GM20431 (cell line): ENCODE data around the gene TNS1.

Experiments
- in situ Hi-C: fragments of 300-500 bp; cut with MseI, MboI; formaldehyde crosslinking; loops from one replicate; pipeline ENCODE4 v1.15.0; 2020; ENCODE audit warnings: low sequenced_read_pairs; ENCODE audit not compliant: unreplicated experiment

The TNS1 gene

GRCh38 chr2:217861334-217861877 lies 141.4 kb downstream of the TNS1 start:
- in situ Hi-C loops = no loop called here

DNA sequence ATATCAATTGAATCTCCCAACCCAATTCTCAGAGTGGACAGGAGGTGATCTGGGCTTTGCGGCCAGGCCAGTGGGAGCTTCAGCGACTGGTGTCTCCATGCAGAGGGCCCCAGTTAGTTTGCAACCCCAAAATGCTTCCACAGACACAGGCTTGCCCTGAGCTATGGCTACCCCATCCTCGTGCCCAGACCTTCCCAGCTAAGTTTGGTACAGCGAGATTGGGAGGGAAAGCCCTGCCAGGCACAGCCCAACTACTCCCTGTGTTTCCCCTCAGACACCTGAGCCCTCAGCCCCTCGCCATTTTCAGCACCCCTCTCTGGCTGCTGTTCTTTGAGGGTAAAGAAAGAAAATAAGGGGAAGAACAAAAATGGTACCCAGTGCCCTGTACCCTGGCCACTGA lies 142.9 kb downstream of the TNS1 start:
- in situ Hi-C loops = no loop called here

DNA sequence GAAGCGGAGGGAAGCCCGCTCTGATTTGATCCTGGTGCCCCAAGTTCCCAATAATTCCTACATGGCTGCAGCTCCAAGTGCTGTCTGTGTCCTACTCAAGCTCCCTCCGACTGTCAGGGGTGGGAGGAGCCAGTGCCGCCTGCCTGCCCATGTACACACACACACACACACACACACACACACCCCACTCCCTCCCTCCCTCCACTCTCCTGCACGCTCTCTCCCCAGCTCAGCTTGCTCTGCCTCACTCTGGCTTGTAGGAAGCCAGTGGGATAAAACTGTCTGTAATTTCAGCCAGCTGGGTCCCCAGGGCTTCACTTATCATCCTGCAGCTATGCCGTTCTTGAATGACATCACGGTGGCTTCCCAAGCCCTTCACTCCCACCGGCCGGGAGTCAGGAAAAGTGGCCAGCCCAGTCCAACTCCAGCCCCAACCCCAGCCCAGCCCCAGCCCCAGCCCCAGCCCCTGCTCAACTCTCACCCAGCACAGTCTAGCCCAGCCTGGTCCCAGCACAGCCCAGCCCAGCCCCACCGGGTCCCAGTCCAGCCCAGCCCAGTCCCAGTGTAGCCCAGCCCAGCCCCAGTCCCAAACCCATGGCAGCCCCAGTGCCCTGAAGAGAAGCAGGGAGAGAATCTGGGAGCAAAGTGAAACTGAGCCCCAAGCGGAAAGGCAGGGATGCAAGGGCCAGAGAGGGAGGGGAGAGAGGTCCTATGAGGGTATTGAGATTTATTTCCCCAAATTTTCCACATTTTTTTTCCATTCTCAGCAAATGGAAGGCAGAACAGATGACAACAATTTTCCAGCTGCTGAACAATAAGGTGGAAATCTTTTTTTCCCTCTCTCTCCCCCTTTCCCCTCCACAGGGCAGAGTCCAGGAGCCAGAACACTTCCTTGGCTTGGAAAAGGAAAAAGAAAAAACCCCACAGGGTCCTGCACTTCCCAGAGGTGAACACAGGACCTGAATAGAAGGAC lies 144.0 kb downstream of the TNS1 start:
- in situ Hi-C loops = no loop called here

DNA sequence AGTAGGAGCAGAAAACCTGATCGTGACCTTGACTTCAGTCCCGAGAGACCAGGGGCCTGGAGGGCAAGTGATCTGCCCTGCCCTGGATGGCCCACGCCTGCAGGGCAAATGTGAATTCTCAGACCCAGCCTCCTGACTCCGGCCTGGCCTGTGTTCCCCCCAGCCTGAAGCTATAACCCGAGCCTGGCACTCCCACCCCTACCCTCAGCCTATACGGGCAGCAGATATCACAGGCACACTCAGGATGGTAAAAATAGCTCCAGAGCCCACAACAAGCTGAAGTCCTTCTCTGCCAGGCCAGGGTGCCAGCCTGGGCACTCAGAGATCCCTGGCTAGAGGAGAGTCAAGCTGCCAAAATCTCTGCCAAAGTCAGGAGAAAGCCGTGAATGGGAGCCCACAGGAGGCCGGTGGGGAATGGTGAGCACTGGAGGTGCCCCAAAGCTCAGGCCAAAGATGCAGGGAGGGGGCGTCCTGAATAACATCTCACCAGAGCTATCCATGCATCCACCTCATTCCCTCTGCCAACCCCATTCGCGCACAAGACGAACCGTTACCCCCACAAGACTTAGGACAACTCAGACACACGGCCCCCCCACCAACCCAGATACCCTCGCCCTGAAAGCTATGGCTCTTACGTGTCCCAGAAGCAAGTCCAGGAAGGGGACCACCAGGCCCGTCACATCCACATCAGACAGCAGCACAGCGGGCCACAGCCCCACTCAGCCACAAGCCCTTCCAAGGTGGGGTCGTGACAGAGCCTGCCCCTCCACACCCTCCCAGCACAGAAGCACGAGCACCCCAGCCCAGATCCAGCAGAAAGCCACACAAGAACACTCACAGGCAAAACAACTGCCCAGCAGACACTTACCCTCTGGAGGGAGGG lies 144.9 kb downstream of the TNS1 start:
- in situ Hi-C loops = no loop called here

GRCh38 chr2:217856871-217857270 lies 145.9 kb downstream of the TNS1 start:
- in situ Hi-C loops = no loop called here

DNA sequence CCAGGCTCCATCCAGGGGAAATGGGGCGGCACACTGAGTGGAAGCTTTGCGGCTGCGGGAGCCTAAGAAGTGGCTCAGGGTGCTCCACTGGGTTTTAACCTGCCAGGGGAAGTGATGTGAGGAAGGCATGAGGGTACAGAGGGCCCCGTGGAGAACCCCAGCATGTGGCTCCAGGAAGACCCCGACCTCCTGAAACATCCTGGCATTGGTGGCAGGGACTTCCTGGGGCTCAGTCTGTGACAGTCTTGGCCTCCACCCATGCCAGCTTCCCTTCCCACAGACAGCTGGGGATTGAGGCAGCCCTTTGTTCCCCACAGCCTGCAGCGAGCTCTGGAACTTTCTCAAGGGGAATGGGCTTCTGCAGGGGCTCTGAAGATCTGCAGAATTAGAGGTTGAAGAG lies 146.6 kb downstream of the TNS1 start:
- in situ Hi-C loops = no loop called here

- in situ Hi-C loops = no loop called here
Observed at GRCh38 chr2:217854684-217855420, 147.9 kb downstream of the TNS1 start.

GRCh38 chr2:217853961-217854360 lies 148.8 kb downstream of the TNS1 start:
- in situ Hi-C loops = no loop called here

DNA sequence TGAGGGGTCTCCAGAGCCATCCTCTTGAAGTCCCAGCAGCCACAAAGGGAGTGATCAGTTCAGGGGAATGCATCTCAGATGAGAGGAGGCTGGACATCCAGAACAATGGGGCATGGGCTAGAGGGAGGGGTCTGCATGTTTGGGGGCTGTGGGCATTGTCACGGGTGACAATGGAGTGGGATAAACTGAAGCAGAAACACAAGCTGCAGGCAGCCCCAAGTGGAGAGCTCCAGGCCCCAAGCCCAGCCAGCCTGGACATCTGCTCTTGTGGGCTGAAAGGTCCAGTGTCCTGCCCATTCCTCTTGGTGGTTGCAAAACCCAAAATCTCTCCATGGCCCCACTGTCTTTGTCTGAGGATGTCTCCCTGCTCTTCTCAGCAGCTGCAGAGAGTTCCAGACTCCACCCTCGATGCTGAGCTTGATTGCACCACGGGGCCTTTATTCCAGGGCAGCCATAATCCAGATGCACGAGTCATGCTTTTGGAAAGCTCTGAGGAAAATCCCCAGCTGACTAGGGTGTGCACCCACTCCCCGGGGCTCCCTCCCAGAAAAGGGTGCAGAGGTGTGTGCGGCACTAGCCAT lies 149.4 kb downstream of the TNS1 start:
- in situ Hi-C loops = no loop called here

- in situ Hi-C loops = no loop called here
Observed at GRCh38 chr2:217852555-217853211, 150.1 kb downstream of the TNS1 start.

GRCh38 chr2:217851191-217852020 lies 151.4 kb downstream of the TNS1 start:
- in situ Hi-C loops = no loop called here

DNA sequence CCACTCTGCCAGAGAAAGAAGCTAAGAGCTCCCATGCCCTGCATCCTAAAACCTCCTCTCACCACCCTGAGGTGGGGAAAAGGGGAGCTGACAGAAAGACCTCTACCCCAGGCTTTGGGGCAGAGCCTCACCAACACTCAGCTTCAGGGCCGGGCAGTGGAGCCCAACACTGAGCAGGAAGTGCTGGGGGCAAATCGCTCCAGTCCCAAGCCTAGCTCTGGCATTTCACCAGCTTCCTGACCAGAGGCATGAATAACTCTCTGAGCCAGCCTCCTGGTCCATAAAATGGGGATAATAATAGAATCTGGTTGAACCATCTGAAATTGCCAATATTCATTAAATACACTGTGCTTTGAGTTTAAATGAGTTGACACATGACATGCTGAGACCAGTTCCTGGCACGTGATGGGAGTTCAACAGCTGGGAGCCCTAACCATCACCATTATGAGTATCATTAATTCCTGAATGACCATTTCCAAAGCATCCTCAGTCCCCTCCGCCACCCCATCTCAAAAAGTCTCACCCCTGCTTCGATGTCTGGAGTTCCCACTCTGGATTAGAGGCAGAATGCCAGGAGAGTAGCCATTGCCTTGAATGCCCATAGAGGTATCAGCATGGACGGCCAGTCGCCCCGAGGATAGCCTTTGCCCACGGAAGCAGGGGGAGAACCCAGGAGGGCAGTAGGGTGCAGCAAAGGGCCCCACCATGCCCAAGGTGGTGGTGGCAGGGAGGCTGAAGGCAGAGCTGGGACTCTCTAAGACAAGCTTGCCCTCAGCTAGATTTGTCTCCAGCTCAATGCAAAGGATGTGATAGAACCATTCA lies 153.4 kb downstream of the TNS1 start:
- in situ Hi-C loops = no loop called here

DNA sequence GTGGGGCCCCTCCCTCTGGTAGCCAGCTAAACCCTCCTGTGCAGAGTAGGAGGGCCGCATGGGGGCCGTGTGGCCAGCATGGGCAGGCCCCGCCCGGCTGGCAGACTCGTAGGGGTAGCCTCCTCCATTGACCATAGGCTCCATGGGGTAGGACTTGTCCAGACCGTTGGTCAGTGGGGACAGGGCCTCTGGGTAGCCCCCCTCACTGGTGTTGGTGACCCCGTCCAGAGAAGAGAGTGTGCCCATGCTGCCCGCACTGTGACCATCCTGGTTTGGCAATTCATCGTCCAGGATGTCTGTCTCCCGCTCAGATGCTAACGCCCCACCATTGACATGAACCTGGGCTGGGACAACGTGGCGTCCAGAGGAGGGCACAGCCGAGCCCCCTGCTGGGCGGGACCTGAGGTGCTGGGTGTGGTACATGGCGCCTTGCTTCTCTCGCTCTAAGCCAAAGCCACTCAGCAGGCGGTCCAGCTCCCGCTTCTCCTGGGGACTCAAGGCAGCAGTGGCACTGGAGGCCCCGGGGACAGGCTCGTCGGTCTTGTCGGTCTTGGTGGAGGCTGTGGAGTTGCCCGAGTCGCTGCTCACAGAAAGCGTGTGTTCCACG lies 154.3 kb downstream of the TNS1 start:
- in situ Hi-C loops = no loop called here

- in situ Hi-C loops = no loop called here
Observed at GRCh38 chr2:217847552-217848350, 155.0 kb downstream of the TNS1 start.

- in situ Hi-C loops = no loop called here
Observed at GRCh38 chr2:217847115-217847514, 155.7 kb downstream of the TNS1 start.

DNA sequence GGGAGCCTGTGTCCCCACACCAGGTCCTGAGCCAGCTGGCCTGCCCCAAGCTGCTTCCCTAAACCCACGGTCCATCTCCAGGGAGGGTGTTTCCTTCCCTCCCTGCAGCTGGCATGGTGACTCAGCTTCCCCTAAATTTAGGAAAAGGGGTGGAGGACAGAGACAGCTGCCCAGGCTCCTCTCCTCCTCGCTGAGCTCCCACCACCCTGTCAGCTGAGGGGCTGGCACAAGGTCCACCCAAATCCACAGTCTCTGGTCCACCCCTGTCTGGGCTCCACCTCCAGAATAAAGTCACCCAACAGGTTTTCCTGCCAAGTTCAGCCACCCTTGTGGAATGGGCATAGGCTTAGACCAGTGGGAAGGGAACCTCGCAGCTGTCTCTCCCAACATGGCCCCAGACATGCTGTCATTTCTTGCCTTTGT lies 156.5 kb downstream of the TNS1 start:
- in situ Hi-C loops = no loop called here
